ENCODE results near the gene ABCG4.
A peak's percentile ranks its signal among the peaks of the same experiment; 100 is the strongest.
"Not testable (repeated sequence)": the region's sequence is repeated elsewhere in the genome, so short reads cannot be mapped to it uniquely, and the experiment has no call there.

ABCG4 gene

GRCh38 chr11:119134389-119134978 lies 14.4 kb upstream of the ABCG4 start:
- H3K27ac ChIP-seq = no peak overlapping the region

GRCh38 chr11:119139276-119139675 lies 9.6 kb upstream of the ABCG4 start:
- H3K27ac ChIP-seq = not testable (repeated sequence)

More at GRCh38 chr11:119134389-119134978, 14.4 kb upstream of the ABCG4 start:
- TF ChIP-seq CTCF (conservative IDR thresholded peaks at IDR 0.05) (peak; percentile 78), ZFX (IDR thresholded peaks at IDR 0.05) (no peak)

- no peak overlapping the region for H3K27ac ChIP-seq
- TF ChIP-seq ZFX (IDR thresholded peaks at IDR 0.05) = no peak
- peak; percentile 77 for TF ChIP-seq CTCF (conservative IDR thresholded peaks at IDR 0.05)
Measured at GRCh38 chr11:119144825-119145486, 3.9 kb upstream of the ABCG4 start.

GRCh38 chr11:119145551-119145950 lies 3.3 kb upstream of the ABCG4 start:
- no peak overlapping the region for H3K27ac ChIP-seq
- TF ChIP-seq ZFX (IDR thresholded peaks at IDR 0.05) (no peak), CTCF (conservative IDR thresholded peaks at IDR 0.05) (no peak)

- TF ChIP-seq ZFX (IDR thresholded peaks at IDR 0.05) (no peak), CTCF (conservative IDR thresholded peaks at IDR 0.05) (no peak)
- no peak overlapping the region for H3K27ac ChIP-seq
Measured at GRCh38 chr11:119147604-119148333, 1.1 kb upstream of the ABCG4 start.

GRCh38 chr11:119148720-119149017 lies 183 bp upstream of the ABCG4 start:
- no peak for TF ChIP-seq ZFX (IDR thresholded peaks at IDR 0.05)
- no peak for TF ChIP-seq CTCF (conservative IDR thresholded peaks at IDR 0.05)
- H3K27ac ChIP-seq = peak overlapping the region; percentile 5; the same call in 1 of the 2 replicates

GRCh38 chr11:119149786-119150275 lies 979 bp downstream of the ABCG4 start:
- H3K27ac ChIP-seq = no peak overlapping the region
- TF ChIP-seq CTCF (conservative IDR thresholded peaks at IDR 0.05) = no peak
- no peak for TF ChIP-seq ZFX (IDR thresholded peaks at IDR 0.05)
